Activated naive CD8-positive, alpha-beta T cell treated with anti-CD3 and anti-CD28 coated beads, Interleukin-2, amount 10 ng/mL, durations not matched to agents 7 days and 5 days (primary cell): Measurements from ENCODE around the gene IL16. TPM values are rescaled to one million over a fixed set of nuclear protein-coding genes. Genes with fewer than 3 reads are reported as not detected.

Source experiments
- ATAC-seq: fragments of 150-1000 bp; cut with Tn5 transposase; one replicate; pipeline ENCODE4 v1.10.0; 2021; ENCODE audit warnings: low read depth, moderate library complexity
- POLR2A ChIA-PET: fragments of 350-600 bp; sonication (Branson Sonifier 250); formaldehyde crosslinking; loops from one replicate; lab custom pipeline; 2021; ENCODE audit warnings: antibody characterized with exemption; lab: Charles Lee
- DNase-seq: peaks from one replicate; pipeline ENCODE4 v3.0.0; 2021
- H3K27ac Mint-ChIP-seq: one replicate; pipeline ENCODE4 v1.8.0; 2022; ENCODE audit warnings: mild to moderate bottlenecking, mixed read lengths
- H3K27me3 Mint-ChIP-seq: one replicate; pipeline ENCODE4 v1.8.0; 2022; ENCODE audit warnings: mild to moderate bottlenecking, moderate library complexity, mixed read lengths
- H3K36me3 Mint-ChIP-seq: one replicate; pipeline ENCODE4 v1.8.0; 2021; ENCODE audit warnings: mild to moderate bottlenecking, mixed read lengths
- H3K4me1 Mint-ChIP-seq: one replicate; pipeline ENCODE4 v1.8.0; 2021; ENCODE audit warnings: mixed read lengths
- H3K4me3 Mint-ChIP-seq: one replicate; pipeline ENCODE4 v1.8.0; 2022; ENCODE audit warnings: mild to moderate bottlenecking, moderate library complexity, mixed read lengths
- H3K9me3 Mint-ChIP-seq: one replicate; pipeline ENCODE4 v1.8.0; 2021; ENCODE audit warnings: mixed read lengths
- total RNA-seq, 2 experiments: library from RNA; stranded (reverse); gene quantifications; one replicate each; pipeline ENCODE4 v1.2.3, GENCODE V29; 2021

The IL16 gene
- total RNA-seq, 2 experiments from 2014 or later: 281 to 284 TPM

DNA sequence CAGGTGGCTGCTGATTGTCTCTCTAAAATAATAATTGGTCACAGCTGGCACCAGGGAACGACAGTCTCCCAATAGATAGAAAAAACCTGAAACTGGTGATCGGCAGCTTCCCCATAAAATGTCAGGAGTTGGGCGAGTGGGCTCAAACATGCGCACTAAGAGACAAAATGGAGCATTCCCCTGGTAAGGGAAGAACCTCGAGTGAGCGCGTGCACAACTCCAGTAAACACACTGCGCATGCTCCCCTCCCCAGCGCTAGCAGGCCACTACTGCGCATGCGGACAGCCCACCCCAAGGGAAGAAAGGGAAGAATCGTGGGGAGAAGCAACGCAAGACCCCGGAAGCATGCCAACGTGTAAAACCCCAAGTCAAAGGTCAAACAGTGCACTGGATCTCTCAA is 134.9 kb downstream of the IL16 start:
- peaks cover 8% of the 10 kb centered on the region for H3K4me1 Mint-ChIP-seq
- peaks cover 3% of the 10 kb centered on the region for H3K36me3 Mint-ChIP-seq
- H3K27ac Mint-ChIP-seq: no peak overlapping the region
- no peak overlapping the region for H3K4me3 Mint-ChIP-seq
- POLR2A ChIA-PET: no interaction called here
- ATAC-seq: no peak
- DNase-seq: no peak
- no peaks in the 10 kb centered on the region for H3K9me3 Mint-ChIP-seq
- no peaks in the 10 kb centered on the region for H3K27me3 Mint-ChIP-seq

DNA sequence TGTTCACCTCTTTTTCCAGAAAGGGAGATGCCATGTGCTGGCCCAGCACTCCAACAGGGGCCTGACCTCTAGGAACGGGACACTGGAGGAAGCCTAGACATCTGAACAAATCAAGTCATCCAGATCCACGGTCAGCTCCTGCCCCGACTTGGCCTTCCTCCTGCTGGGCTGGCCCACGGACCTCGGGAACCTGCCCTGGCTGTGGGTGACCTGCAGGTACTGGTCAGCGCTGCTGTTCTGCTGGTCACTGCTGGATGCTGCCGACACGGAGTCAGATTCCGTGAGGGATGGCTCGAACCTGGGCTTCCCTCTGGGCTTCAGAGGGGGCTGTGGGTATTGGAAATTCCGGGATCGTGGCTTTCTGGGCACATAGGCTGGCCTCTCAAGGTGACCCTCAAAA is 135.6 kb downstream of the IL16 start:
- H3K9me3 Mint-ChIP-seq: no peaks in the 10 kb centered on the region
- H3K27me3 Mint-ChIP-seq: no peaks in the 10 kb centered on the region
- peaks cover 4% of the 10 kb centered on the region for H3K4me1 Mint-ChIP-seq
- H3K36me3 Mint-ChIP-seq: peaks cover 3% of the 10 kb centered on the region
- no peak overlapping the region for H3K27ac Mint-ChIP-seq
- H3K4me3 Mint-ChIP-seq: no peak overlapping the region
- DNase-seq (no peak), ATAC-seq (no peak)
- POLR2A ChIA-PET: no interaction called here

GRCh38 chr15:81333363-81333762 is 136.7 kb downstream of the IL16 start:
- Mint-ChIP-seq H3K36me3 (no peaks in the 10 kb centered on the region), H3K27me3 (no peaks in the 10 kb centered on the region), H3K27ac (no peak overlapping the region), H3K4me1 (peaks cover 4% of the 10 kb centered on the region), H3K9me3 (no peaks in the 10 kb centered on the region), H3K4me3 (no peak overlapping the region)
- ATAC-seq: no peak
- no peak for DNase-seq
- POLR2A ChIA-PET: no interaction called here

DNA sequence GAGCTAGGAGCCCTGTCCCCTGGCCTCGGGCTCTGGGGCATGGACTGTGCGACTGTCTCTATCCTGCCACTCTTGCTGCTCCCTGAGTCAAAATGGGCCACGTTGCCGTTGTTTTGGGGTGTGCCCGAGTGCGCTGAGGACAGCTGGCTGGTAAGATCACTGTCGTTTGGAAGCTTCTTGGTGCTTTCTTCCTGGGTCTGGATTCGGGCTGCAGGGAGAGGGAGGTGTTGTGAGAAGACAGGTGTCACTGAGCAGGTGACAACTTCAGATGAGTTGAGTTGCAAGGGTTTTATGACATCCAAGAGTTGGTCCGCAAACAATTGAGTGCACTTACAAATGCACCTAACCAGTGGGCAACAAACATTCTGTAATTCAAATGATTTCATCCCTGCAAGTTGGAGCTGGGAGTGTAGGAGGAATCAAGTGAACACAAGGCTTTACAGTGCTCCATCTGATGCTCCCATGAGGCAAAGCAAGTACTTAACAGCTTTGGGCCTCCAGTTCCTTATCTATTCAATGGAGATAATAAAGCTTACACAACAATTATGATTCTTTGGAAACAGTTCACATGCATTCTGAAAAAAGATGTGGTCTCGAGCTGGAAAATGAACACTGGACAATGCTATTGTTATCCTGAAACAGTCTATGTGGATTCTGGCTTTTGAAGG is 138.2 kb downstream of the IL16 start:
- POLR2A ChIA-PET: interaction anchor here (1.1 kb wide), 1 partner anchor 43 kb away, joined by 4 read pairs; no protein-coding TSS in a partner anchor
- ATAC-seq (no peak), DNase-seq (no peak)
- no peaks in the 10 kb centered on the region for H3K36me3 Mint-ChIP-seq
- no peaks in the 10 kb centered on the region for H3K27me3 Mint-ChIP-seq
- no peaks in the 10 kb centered on the region for H3K9me3 Mint-ChIP-seq
- H3K4me3 Mint-ChIP-seq: no peak overlapping the region
- peaks cover 4% of the 10 kb centered on the region for H3K4me1 Mint-ChIP-seq
- no peak overlapping the region for H3K27ac Mint-ChIP-seq

DNA sequence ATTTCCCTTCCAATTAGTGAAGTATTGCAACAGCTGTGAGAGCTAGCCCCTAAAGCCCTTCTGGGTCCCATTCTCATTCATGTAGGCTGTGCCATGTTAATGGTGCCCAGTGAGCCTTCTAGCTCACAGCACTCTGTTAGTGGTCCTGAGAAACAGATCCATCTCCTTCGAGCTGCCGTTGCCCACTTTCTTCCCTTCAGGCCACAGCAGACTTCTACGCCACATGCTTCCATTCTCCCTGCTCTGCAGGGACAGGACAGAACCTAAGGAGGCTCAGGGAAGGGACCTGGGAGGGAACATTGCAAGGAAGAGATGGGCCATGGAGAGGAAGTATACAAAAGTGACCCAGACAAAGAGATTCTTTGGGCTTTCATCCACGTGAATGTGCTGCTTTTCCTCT is 139.0 kb downstream of the IL16 start:
- DNase-seq (no peak), ATAC-seq (no peak)
- no peaks in the 10 kb centered on the region for H3K36me3 Mint-ChIP-seq
- no peaks in the 10 kb centered on the region for H3K27me3 Mint-ChIP-seq
- no peaks in the 10 kb centered on the region for H3K9me3 Mint-ChIP-seq
- peaks cover 4% of the 10 kb centered on the region for H3K4me1 Mint-ChIP-seq
- POLR2A ChIA-PET: no interaction called here
- H3K27ac Mint-ChIP-seq: no peak overlapping the region
- H3K4me3 Mint-ChIP-seq: no peak overlapping the region

DNA sequence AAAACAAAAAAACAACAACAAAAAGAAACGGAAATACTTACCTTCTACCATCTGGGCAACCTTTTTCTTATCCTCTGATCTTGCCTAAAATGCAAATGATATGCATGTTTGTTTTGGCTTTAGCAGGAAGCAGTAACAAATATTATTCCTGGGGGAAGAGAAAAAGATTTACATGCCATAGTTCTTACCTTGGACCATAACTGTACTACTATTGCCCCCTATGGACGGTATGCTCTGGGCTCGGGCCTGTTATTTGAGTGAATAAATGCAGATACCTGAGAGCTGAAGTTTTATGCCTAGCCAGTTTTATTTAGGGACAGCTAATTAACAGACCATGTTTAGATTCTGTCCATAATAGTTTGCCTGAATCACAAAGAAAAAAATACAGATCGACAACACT is 139.9 kb downstream of the IL16 start:
- no peak overlapping the region for H3K27ac Mint-ChIP-seq
- POLR2A ChIA-PET: no interaction called here
- no peaks in the 10 kb centered on the region for H3K36me3 Mint-ChIP-seq
- no peaks in the 10 kb centered on the region for H3K4me1 Mint-ChIP-seq
- ATAC-seq (no peak), DNase-seq (no peak)
- H3K4me3 Mint-ChIP-seq: no peak overlapping the region
- H3K9me3 Mint-ChIP-seq: no peaks in the 10 kb centered on the region
- H3K27me3 Mint-ChIP-seq: no peaks in the 10 kb centered on the region

DNA sequence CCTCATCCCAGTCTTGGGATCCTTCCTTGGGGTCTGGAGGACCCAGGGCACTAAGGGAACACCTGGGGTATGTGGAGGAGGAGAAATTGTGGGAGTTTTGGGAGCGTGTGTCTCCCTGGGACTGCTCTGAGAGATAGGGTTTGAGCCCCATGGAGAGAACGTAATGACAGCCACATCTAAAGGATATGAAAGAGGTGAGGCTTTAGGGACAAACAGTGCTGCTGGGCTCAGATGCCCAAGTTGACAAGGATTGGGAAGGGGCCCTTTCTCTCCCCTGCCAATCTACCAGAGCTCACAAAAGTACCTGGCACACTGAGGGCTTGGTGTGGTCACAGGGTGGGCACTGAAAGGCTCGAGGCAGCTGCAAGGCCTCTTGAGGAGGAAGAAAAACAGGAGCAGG is 140.6 kb downstream of the IL16 start:
- DNase-seq (no peak), ATAC-seq (no peak)
- H3K27me3 Mint-ChIP-seq: no peaks in the 10 kb centered on the region
- no peaks in the 10 kb centered on the region for H3K9me3 Mint-ChIP-seq
- H3K27ac Mint-ChIP-seq: no peak overlapping the region
- H3K4me1 Mint-ChIP-seq: no peaks in the 10 kb centered on the region
- H3K4me3 Mint-ChIP-seq: no peak overlapping the region
- POLR2A ChIA-PET: no interaction called here
- H3K36me3 Mint-ChIP-seq: no peaks in the 10 kb centered on the region

DNA sequence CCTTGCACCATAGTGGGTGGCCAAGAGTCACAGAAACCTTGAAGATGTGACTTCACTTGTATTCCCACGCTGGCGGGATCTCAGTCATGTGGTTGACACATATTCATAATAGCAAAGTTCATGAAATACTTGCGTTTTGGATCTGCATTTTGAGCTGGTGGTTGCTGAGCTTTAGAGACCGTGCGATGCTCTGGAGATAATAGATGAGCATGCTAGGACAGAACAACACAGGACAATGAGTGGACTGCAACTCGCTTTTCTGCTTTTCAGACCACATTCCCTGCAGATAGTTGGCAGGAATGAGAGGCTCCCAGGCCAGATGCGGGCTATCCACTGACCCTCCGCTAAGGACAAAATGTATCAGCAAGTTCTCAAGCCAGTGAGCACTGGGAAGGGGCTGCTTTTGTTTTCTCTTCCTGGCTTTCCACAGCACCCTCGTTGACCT is 141.1 kb downstream of the IL16 start:
- Mint-ChIP-seq H3K4me3 (no peak overlapping the region), H3K27ac (no peak overlapping the region), H3K9me3 (no peaks in the 10 kb centered on the region), H3K27me3 (no peaks in the 10 kb centered on the region), H3K36me3 (no peaks in the 10 kb centered on the region), H3K4me1 (no peaks in the 10 kb centered on the region)
- ATAC-seq (no peak), DNase-seq (no peak)
- POLR2A ChIA-PET: no interaction called here

- POLR2A ChIA-PET: no interaction called here
- H3K36me3 Mint-ChIP-seq: no peaks in the 10 kb centered on the region
- no peak overlapping the region for H3K4me3 Mint-ChIP-seq
- no peak overlapping the region for H3K27ac Mint-ChIP-seq
- H3K4me1 Mint-ChIP-seq: no peaks in the 10 kb centered on the region
- no peaks in the 10 kb centered on the region for H3K27me3 Mint-ChIP-seq
- ATAC-seq: no peak
- H3K9me3 Mint-ChIP-seq: no peaks in the 10 kb centered on the region
- no peak for DNase-seq
These were observed 141.7 kb downstream of the IL16 start for GRCh38 chr15:81338170-81339007.

DNA sequence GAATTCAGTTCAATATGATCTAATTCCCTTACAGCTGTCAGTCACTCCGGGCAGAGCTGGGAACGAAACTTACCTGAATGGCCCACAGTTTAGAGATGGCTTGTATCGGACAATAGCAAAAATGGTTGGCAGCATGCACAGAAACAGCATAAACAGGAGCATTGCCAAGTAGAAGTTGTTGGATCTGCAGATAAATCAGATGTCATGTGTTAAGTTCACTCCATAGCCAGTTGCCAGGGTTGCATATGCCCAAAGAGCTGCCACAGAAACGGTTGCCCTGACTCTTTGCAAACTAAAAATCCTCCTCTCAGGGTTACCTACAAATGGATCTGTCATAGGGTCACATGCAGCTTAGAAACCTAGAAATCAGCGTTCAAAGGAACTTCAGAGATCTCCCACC is 142.6 kb downstream of the IL16 start:
- POLR2A ChIA-PET: no interaction called here

GRCh38 chr15:81339851-81340250 is 143.2 kb downstream of the IL16 start:
- no peak for DNase-seq
- Mint-ChIP-seq H3K27ac (no peak overlapping the region), H3K36me3 (no peaks in the 10 kb centered on the region), H3K4me3 (no peak overlapping the region), H3K4me1 (no peaks in the 10 kb centered on the region), H3K9me3 (peaks cover 2% of the 10 kb centered on the region), H3K27me3 (no peaks in the 10 kb centered on the region)
- POLR2A ChIA-PET: no interaction called here
- no peak for ATAC-seq

More for the DNA sequence above, 142.6 kb downstream of the IL16 start:
- Mint-ChIP-seq H3K4me1 (no peaks in the 10 kb centered on the region), H3K27me3 (no peaks in the 10 kb centered on the region), H3K27ac (no peak overlapping the region), H3K9me3 (no peaks in the 10 kb centered on the region), H3K4me3 (no peak overlapping the region), H3K36me3 (no peaks in the 10 kb centered on the region)
- ATAC-seq: no peak
- no peak for DNase-seq

DNA sequence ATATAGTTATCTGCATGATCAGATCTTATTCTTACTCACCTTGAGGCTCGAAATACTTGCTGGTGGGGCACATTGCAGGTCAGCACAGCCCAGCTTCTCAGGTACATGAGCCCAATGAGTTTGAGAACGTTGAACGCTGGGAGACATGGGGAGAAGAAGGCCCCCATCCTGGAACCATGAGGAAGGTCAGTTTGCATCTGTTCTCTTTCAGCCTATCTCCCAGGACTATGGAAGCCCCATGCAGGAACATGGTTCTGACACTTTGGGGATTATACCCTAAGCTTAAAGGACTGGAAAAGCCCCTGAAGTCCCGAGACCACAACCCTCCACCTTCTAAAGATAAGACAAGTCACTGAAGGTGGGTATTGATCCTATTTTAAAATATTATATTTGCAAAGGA is 144.7 kb downstream of the IL16 start:
- Mint-ChIP-seq H3K27me3 (no peaks in the 10 kb centered on the region), H3K9me3 (peaks cover 2% of the 10 kb centered on the region), H3K4me1 (no peaks in the 10 kb centered on the region), H3K36me3 (peaks cover 1% of the 10 kb centered on the region), H3K27ac (no peak overlapping the region), H3K4me3 (no peak overlapping the region)
- DNase-seq: no peak
- ATAC-seq: no peak
- POLR2A ChIA-PET: no interaction called here

DNA sequence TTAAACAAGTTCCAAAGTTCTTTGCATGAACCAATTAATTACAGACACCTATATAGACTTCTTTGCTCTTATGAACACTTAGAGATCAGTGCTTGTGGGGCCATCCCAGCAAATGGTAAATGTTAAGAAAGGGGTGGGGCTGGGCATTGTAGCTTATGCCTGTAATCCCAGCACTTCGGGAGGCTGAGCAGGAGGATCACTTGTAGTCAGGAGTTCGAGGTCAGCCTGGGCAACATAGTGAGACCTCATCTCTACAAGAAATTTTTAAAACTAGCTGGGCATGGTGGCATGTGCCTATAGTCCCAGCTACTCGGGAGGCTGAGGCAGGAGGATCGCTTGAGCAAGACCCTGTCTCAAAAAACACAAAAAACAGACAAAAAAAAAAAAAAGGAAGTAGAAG is 146.7 kb downstream of the IL16 start:
- Mint-ChIP-seq H3K9me3 (peaks cover 2% of the 10 kb centered on the region), H3K27me3 (no peaks in the 10 kb centered on the region), H3K36me3 (peaks cover 1% of the 10 kb centered on the region), H3K4me1 (peaks cover 1% of the 10 kb centered on the region), H3K27ac (no peak overlapping the region), H3K4me3 (no peak overlapping the region)
- POLR2A ChIA-PET: no interaction called here
- no peak for DNase-seq
- no peak for ATAC-seq

DNA sequence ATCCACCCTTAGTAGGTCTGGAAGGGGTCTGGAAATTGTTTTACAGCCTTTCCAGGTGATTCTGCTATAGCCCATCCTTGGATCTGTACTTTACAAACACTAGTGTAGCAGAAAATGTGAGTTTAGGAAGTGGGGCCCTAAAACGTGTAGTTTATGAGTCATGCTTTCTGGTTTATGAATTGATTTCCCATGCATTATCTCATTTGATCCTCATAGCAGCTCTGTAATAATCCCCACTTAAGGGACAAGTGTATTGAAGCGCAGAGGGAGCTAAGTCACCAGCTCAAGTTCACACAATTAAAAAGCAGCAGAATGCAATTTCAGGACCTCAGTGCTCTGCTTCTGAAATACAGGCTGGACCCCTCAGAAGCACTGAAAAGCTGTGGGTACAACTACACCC is 149.9 kb downstream of the IL16 start:
- DNase-seq (no peak), ATAC-seq (no peak)
- H3K4me1 Mint-ChIP-seq: peaks cover 1% of the 10 kb centered on the region
- peaks cover 1% of the 10 kb centered on the region for H3K36me3 Mint-ChIP-seq
- POLR2A ChIA-PET: no interaction called here
- no peaks in the 10 kb centered on the region for H3K27me3 Mint-ChIP-seq
- no peak overlapping the region for H3K27ac Mint-ChIP-seq
- H3K9me3 Mint-ChIP-seq: peaks cover 2% of the 10 kb centered on the region
- H3K4me3 Mint-ChIP-seq: no peak overlapping the region
